ENCODE results near the gene ZNF580. TPM values are rescaled to one million over a fixed set of nuclear protein-coding genes. Genes with fewer than 3 reads are reported as not detected.
A peak's percentile ranks its signal among the peaks of the same experiment; 100 is the strongest.

Gene ZNF580
- polyA plus RNA-seq, 3 donors, result 9.7 to 46.5 (median 10.7) TPM

- Histone ChIP-seq H3K27me3 (ENCODE audit: control insufficient read depth in 2 of 2, insufficient read depth in 2 of 2, low read length in 2 of 2) (no peaks in the 10 kb centered on the region), H3K79me2 (ENCODE audit: insufficient read depth, low read length) (peaks cover 72% of the 10 kb centered on the region), H3K9ac (ENCODE audit: insufficient read depth, low read length, poor library complexity, severe bottlenecking) (no peak overlapping the region), H3K4me3 (replicated peaks in 1 of 3; ENCODE audit: low read depth in 2 of 3, low read length in 3 of 3) (peak overlapping the region in 1 of 3 experiments; percentile 86), H3K4me1 (ENCODE audit: control insufficient read depth in 1 of 2, insufficient read depth in 2 of 2, low read length in 2 of 2) (peaks cover 33 to 49% of the 10 kb centered on the region in 2 donors), H2AFZ (ENCODE audit: insufficient read depth, low read depth, low read length, poor library complexity, severe bottlenecking) (no peak overlapping the region), H3K9me3 (replicated peaks in 1 of 2; ENCODE audit: control insufficient read depth in 1 of 2, insufficient read depth in 1 of 2, low read length in 2 of 2) (no peaks in the 10 kb centered on the region), H3K27ac (ENCODE audit: low read depth in 1 of 2, low read length in 2 of 2) (peak overlapping the region in 1 of 2 donors; percentile 94), H3K4me2 (replicated peaks; ENCODE audit: extremely low read depth, low read length, poor library complexity, severe bottlenecking) (peak overlapping the region; percentile 84), H4K20me1 (ENCODE audit: insufficient read depth, low read length) (peaks cover 70% of the 10 kb centered on the region), H3K36me3 (replicated peaks in 1 of 2; ENCODE audit: control insufficient read depth in 1 of 2, insufficient read depth in 2 of 2, low read length in 2 of 2) (peaks cover 25 to 47% of the 10 kb centered on the region in 2 donors)
- Mint-ChIP-seq H3K27ac (peak overlapping the region in 6 of 7 donors; percentile 54 to 78 (median 66)), H3K36me3 (peaks cover 28 to 36% of the 10 kb centered on the region in 2 donors), H3K27me3 (ENCODE audit: low read depth in 3 of 3) (peaks cover 0 to 2% (median 1%) of the 10 kb centered on the region in 3 donors), H3K9me3 (no peaks in the 10 kb centered on the region), H3K4me1 (peaks cover 32% of the 10 kb centered on the region), H3K4me3 (peak overlapping the region in 1 of 2 donors; percentile 26)
- intact Hi-C loops (cut with micrococcal nuclease), result loop anchor here (2.0 to 10.0 kb wide), 2 partner anchors 14 to 1462 kb away; partner anchors contain the start of gene TSEN34 (in 1 of the 2)
- TF ChIP-seq CTCF (IDR thresholded peaks at IDR 0.05), result no peak
- peak in 1 of 3 donors; percentile 11 for DNase-seq
- WGBS (ENCODE audit: insufficient coverage), result 71% methylated on average over 13 of the region's 18 CpGs
Observed at GRCh38 chr19:55656988-55657747, 16.4 kb downstream of the ZNF580 start.

DNA sequence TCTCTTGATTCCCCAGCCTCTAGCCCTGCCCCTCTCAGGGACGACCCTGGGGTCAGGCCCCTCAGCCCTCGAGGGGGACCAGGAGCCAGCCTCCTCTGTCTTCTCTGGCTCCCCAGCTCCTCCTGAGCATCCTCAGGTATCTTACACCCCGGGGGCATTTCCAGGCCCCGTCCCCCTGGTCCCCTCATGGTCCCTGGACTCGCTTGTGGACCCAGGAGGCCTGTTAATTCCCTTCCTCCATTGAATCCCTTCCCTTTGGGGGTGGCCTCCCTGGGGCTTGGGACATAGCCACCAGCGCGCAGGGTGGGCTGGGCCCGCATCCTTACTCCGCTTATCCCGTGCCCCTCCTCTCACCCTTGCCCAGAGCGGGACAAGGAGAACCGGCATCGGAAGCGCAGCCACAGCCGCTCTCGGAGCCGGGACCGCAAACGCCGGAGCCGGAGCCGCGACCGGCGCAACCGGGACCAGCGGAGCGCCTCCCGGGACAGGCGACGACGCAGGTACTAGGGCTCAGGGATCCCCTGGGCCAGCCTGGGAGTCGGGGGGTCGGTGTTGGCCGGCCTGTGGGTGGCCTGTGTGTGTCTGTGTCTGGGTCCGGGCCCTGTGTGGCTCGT lies 18.2 kb downstream of the ZNF580 start:
- H3K27me3 Mint-ChIP-seq (ENCODE audit: low read depth in 3 of 3), result peaks cover 0 to 2% (median 1%) of the 10 kb centered on the region in 3 donors
- no peak for DNase-seq
- Histone ChIP-seq H3K27me3 (ENCODE audit: control insufficient read depth in 2 of 2, insufficient read depth in 2 of 2, low read length in 2 of 2) (no peaks in the 10 kb centered on the region), H3K4me1 (ENCODE audit: control insufficient read depth in 1 of 2, insufficient read depth in 2 of 2, low read length in 2 of 2) (peaks cover 26 to 40% of the 10 kb centered on the region in 2 donors), H4K20me1 (ENCODE audit: insufficient read depth, low read length) (peaks cover 88% of the 10 kb centered on the region), H3K79me2 (ENCODE audit: insufficient read depth, low read length) (peaks cover 90% of the 10 kb centered on the region), H3K27ac (ENCODE audit: low read depth in 1 of 2, low read length in 2 of 2) (peak overlapping the region in 1 of 2 donors; percentile 30), H3K4me3 (replicated peaks in 1 of 3; ENCODE audit: low read depth in 2 of 3, low read length in 3 of 3) (no peak overlapping the region), H3K9me3 (replicated peaks in 1 of 2; ENCODE audit: control insufficient read depth in 1 of 2, insufficient read depth in 1 of 2, low read length in 2 of 2) (no peaks in the 10 kb centered on the region), H3K36me3 (replicated peaks in 1 of 2; ENCODE audit: control insufficient read depth in 1 of 2, insufficient read depth in 2 of 2, low read length in 2 of 2) (peaks cover 43 to 65% of the 10 kb centered on the region in 2 donors), H3K9ac (ENCODE audit: insufficient read depth, low read length, poor library complexity, severe bottlenecking) (no peak overlapping the region), H3K4me2 (replicated peaks; ENCODE audit: extremely low read depth, low read length, poor library complexity, severe bottlenecking) (no peak overlapping the region), H2AFZ (ENCODE audit: insufficient read depth, low read depth, low read length, poor library complexity, severe bottlenecking) (no peak overlapping the region)
- H3K36me3 Mint-ChIP-seq, result peaks cover 44 to 51% of the 10 kb centered on the region in 2 donors
- intact Hi-C loops (cut with micrococcal nuclease), result loop anchor here in 1 of 2 donors (10.0 kb wide), 1 partner anchor 1464 kb away; the partner anchor contains the start of gene TSEN34
- 96% methylated on average over 35 of the region's 37 CpGs for WGBS (ENCODE audit: insufficient coverage)
- H3K27ac Mint-ChIP-seq, result peak overlapping the region in 3 of 7 donors; percentile 11 to 74 (median 57)
- no peaks in the 10 kb centered on the region for H3K9me3 Mint-ChIP-seq
- H3K4me3 Mint-ChIP-seq, result no peak overlapping the region
- H3K4me1 Mint-ChIP-seq, result peaks cover 31% of the 10 kb centered on the region
- TF ChIP-seq CTCF (IDR thresholded peaks at IDR 0.05), result no peak

All from CD14-positive monocyte (primary cell).